GM18861 (cell line): ENCODE data around the gene PREX1.

ENCODE experiments used
- ATAC-seq: cut with Tn5 transposase; IDR thresholded peaks from one replicate; pipeline ENCODE4 v1.9.1; 2021; ENCODE audit not compliant: unreplicated experiment

Gene PREX1

DNA sequence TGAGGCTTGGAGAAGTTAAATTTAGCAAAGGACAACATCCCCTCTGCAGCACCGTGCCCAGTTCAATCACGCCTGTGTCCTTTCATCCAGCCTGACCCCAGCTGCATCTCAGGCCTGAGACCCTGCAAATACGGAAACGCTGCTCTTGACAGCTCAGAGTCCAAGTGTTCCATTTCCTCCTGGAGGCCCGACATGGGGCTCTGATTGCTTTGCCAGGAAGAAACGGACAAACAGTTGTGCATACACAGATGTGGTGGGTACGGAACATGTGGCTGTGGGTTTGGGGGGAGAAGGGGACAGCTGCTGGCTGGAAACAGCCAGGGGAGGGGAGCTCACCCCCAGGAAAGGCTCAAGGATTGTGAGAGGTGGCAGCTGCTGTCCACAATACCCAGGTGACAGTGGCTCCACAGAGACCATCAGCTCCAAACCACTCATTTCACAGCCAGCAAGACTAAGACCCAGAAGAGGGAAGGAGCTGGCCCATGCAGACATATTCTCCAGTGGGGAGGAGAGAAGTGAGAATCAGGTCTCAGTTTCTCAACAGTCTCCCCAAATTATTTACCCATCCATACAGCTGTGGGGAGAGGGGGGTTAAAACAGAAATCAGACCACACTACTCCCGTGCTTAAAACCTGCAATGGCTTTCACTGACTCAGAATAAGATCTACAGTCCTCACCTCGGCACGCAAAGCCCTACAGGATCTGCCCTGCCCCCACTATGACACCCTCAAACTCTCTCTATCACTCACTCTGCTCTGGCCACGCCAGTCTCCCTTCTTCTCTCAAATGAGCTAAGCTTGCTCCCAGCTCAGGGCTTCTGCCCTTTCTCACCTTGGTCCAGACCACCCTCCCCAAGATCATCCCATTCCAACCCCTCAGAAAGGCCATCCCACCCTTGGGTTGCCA lies 89.1 kb downstream of the PREX1 start:
- ATAC-seq = peak; percentile 42

GRCh38 chr20:48738094-48738398 lies 89.8 kb downstream of the PREX1 start:
- ATAC-seq = no peak

DNA sequence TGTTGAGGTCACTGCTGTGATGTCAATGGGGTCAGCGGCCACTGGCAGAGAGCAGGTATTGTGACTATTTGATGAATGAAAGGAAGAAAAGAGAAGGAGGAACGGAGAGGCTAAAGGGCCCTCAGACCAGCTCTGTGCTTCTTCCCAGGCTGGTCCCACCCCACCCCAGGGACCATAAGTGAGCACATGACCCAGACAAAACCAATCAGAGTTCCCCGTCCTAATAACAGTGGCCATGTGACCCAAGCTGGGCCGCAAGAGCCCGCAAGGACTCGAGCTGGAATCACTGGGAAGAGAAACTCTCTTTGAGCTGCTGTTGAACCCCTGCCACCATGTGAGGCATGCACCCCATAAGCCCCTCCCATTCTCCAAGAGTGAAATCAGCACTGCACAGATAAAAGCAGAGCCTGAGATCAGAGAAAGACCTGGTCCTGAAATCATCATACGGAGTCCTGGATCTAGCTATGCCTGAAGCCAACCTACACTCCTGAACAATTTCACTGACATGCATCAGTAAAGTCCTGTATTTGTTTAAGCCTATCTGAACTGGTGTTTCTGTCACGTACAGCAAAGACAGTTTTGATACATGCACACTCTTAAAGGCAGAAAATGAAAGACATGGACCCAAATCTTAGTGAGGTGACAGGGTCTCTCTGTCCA lies 90.2 kb downstream of the PREX1 start:
- no peak for ATAC-seq

- no peak for ATAC-seq
These were observed 91.2 kb downstream of the PREX1 start for GRCh38 chr20:48736636-48737035.

GRCh38 chr20:48736231-48736630 lies 91.6 kb downstream of the PREX1 start:
- ATAC-seq = no peak

DNA sequence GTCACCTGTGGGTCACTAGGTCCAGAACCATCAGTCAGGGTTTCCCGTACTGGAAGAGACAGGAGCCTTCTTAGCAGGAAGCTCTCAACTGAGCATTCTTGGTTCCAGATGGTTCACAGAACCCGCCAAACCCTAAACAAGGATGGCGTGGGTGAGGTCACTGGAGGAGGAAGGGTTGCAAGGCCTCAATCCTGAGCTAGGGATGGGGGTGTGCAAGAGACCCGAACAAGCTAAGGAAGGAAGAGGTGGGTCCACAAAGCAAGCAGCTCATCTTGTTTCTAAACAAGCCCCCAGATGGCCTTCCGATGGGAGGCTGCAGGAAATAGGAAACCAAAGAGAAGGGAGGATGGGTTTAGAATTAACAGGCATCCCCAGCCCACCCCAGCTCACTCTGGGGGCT lies 92.7 kb downstream of the PREX1 start:
- ATAC-seq = no peak

DNA sequence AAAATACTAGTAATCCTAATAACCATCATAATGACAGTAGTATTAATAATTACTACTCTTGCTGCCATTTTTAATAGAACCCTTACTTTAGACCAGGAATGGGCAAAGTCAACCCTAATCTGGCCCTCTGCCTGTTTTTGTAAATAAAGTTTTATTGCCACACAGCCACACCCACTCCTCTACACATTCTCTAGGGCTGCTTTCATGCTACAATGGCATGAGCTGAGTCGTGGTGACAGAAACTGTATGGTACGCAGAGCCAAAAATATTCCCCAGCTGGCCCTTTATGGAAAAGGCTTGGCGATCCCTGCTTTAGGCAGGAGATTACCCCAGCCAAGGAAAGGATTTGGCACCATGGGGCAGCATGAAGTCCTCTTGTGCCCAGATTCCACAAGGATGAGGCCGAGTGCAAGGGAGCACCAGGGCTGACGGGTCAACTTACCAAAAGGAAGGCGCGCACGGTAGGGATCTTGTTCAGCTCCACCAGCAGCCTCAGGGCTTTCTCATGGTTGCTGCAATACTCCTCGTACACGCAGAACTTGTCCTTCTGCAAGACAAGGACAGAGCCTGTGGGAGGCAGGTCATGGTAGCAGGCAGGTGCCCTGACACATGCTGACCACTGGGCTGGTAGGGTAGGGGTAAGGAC lies 93.6 kb downstream of the PREX1 start:
- no peak for ATAC-seq

DNA sequence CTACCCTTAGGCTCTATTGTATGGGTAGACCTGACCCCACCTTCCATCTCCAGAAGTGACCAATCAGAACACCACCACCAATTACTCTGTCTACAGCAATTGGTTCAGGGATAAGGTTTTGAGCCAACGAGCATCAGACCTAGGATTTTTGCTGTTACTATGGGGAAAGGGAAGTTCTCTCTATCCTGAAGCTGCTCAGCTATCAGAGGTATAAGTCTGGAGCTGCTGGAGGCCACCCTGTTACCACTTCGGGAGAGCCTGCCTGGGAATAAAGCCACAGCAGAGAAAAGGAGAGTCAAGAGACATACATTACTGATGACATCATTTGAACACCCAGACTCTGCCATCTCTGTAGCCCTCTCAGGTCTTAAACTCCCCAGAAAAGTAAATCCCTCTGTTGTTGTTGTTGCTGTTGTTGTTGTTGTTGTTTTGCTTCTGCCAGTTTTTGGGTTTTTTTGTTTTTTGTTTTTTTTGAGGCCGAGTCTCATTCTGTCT lies 94.5 kb downstream of the PREX1 start:
- ATAC-seq = no peak

DNA sequence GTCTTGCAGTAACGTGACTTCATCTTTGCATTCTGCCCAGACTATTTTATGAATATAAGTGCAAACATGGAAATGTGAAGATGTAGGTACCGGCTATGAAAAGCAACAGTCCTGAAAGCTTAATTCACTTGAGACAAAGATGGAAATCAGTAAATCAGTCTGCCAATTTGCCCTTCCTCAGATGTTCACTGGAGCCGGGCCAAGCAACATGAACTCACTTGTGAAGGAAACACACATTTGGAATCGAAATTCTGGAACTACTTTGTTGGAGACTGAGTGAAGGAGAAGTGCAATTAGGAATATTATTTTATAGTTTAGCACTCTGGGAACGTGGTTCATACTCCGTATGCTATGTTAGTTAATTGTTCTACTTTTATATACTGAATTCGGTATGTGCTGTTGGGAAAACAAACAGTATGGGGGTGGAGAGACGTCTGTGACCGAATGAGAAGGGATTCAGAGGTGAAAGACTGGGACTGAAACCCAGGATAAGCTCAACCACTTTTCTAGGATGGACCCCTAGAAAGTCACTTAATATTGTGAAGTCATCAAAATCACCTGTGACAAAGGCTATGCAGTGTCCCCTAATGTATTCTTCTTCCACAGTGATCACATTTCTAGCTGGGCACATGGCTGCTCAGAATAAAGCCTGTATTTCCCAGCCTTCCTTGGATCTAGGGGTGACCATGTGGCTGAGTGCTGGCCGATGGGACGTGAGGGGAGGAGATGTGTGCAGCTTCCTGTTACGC lies 95.5 kb downstream of the PREX1 start:
- ATAC-seq = no peak

DNA sequence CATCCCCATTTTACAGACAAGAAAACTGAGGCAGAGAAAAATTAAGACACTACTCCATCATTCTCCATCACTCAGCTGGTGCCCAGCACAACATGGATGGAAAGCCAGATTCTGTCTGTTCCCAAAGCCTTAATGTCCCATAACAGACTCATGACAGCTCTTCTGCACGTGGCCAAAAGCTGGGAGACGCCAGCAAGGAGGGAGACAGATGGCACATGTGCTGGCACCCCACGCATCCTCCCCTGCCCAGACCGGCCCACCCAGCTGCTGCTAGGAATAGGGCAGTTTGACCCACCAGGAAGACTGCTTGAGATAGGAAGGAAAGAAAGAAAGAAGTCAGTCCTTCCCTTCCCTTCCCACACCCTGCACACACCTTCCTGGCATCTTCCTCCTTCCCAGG lies 96.3 kb downstream of the PREX1 start:
- ATAC-seq = no peak

DNA sequence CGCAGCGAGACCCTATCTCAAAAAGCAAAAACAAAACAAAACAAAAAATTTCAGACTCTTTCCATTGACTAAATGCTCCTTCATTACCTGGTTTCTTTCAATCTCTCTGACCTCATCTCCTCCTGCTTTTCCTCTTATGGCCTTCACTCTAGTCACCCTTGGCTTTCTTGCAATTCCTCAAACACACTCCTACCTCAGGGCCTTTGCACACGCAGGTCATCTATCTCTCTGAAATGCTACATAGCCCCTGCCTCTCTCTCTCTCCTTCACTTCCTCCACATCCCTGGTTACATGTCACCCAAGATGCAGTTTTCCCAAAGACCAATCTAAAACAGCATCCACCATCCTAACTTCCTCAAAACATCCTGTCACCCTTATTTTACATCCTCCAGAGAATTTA lies 96.8 kb downstream of the PREX1 start:
- ATAC-seq = no peak

- no peak for ATAC-seq
These were observed 98.3 kb downstream of the PREX1 start for GRCh38 chr20:48729538-48729937.

DNA sequence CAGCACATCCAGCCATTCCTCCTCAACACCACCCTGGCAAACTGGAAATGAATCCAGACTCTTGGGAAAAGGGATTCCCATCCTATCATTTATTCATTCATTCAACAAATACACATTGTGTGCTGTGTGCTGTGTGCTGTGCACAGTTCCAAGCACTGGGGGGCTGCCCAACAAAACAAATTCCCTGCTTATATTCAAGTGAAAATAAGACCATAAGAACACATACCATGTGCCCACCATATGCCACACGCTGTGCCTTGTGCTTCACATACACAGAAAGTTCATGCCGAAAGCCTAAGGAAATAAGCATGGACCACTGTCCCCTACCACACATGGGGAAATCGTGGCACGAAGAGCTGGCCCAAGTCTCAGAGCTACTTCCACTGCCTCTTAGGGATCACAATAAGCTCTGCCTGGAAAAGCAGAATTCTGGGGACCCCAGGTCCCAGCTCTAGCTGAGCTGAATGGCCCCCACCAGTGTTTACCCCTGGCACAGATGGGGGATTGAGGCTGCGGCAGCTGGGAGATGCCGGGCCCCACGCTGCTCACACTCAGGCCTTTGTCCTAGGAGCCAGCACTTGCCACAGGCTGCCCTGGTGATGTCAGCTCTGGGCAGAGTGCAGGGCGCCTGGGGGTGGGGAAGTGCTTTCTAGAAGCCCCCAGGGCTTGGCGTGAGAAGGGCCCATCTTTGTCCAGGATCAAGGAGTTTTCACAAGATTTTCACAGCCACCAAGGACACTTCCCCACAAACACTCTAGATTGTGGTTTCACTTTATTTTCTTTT lies 99.6 kb downstream of the PREX1 start:
- no peak for ATAC-seq

DNA sequence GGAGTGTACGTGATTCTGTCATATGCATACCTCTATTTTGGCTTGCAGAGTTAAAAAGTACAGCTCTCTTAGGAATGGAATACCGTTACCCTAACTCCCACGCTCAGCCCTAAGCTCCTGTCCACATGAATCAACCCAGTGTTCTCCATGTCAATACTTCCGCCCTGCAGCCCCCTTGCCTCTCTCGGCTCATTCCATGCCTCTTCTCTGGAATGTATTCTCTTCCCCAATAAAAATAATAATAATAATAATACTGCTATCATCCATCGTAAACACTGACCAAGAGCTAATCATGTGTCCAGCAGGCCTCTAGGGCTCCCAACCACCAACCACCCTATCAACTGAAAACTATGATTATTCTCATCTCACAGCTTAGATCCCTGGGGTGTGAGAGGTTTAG lies 100.6 kb downstream of the PREX1 start:
- no peak for ATAC-seq

DNA sequence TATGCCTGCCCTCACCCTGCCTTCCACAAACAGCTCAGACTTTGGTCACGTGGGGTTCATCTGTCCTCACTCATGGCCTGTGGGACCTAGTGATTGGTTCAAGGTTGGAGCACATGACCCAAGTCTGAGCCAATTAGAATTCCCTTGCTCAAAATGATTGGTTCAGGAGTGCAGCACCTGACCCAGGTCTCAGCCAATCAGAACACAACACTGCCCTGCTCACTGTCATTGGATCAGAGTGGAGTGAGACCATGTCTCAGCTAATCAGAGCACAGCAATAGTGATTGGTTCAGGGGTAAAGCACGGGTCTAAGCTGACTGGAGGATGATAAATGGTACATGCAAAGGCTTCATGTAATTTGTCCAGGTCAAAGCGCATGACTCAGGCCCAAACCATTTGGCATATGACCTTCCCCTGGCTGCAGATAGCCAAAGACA lies 102.2 kb downstream of the PREX1 start:
- no peak for ATAC-seq

DNA sequence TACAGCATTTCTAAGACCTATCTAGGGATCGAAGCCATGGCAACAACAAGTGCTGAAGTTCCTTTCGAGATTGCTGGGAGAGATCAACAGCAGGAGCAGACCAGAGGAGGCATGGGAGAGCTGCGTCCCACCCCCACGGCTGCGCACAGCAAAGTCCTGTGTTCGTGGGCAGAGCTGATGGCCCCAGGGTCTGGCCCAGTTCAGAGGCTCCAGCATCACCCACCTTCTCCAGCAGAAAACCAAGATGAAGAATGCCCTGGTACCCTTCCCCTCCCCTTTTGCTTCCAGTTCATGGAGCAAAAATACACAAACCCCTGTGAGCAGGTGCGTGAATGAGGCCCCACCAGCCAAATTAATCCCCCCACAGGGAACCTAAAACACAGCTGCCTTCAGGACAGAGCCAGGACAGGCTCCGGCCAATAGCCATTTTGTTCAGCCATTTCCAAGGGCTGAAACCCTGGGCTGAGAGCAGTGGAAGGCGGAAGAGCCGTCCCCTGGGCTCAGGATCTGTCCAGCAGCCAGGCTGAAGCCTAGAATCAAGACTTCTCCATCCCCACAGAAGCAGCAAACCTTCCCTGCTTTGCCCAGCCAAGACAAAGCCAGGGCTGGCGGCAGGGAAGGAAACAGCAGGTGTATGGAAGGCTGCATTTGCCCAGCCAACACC lies 102.8 kb downstream of the PREX1 start:
- no peak for ATAC-seq

DNA sequence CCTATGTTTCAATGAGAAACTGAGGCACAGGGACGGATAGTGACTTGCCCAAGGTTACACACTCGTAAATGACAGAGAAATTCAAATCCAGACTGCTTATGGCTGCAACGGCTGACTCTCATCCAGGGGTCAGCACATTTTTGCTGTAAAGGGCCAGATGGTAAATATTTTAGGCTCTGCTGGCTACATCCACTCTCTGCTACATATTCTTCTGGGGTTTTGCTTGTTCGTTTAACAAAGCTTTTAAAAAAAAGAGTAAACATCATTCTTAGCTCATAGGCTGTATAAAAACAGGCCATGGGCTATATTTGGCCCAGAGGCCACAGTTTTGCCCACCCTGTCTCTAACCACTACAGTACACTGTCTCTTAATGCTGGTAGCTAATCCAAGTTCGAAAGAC lies 103.4 kb downstream of the PREX1 start:
- no peak for ATAC-seq

- no peak for ATAC-seq
These were observed 104.2 kb downstream of the PREX1 start for GRCh38 chr20:48723308-48724264.

GRCh38 chr20:48722737-48723191 lies 105.0 kb downstream of the PREX1 start:
- ATAC-seq = no peak
